IPS-11a (cell line): ENCODE results near the gene PPBP.

ENCODE experiments used
- H3K4me3 ChIP-seq: one replicate; pipeline ENCODE4 v1.5.1; 2013; ENCODE audit warnings: low read depth, low read length, control low read depth

Gene PPBP, protein sequence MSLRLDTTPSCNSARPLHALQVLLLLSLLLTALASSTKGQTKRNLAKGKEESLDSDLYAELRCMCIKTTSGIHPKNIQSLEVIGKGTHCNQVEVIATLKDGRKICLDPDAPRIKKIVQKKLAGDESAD

DNA sequence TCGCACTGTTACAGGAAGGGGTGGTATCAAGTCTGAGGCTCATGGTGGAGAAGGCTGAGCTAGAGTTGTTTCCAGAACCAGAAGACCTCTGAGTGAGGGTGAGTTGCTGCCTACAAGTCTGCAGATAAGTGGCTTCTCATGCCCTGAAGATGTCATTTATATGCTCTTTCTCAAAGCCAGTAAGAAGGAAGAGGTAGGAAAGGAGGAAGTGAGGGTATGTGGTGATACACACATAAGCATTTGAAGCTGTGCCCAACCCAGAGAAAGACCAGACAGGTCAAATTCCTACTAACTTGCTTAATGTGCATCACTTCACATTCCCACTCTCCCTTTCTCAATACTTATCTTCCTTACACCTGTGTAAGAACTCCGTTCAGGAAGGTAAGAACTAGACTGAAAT is at the start of gene PPBP:
PPBP (minus strand) TSS at position 130 of the 400 bp plus-strand sequence; CDS start at position 43, 87 bp downstream.
- no peak within 1 kb of the TSS for H3K4me3 ChIP-seq

DNA sequence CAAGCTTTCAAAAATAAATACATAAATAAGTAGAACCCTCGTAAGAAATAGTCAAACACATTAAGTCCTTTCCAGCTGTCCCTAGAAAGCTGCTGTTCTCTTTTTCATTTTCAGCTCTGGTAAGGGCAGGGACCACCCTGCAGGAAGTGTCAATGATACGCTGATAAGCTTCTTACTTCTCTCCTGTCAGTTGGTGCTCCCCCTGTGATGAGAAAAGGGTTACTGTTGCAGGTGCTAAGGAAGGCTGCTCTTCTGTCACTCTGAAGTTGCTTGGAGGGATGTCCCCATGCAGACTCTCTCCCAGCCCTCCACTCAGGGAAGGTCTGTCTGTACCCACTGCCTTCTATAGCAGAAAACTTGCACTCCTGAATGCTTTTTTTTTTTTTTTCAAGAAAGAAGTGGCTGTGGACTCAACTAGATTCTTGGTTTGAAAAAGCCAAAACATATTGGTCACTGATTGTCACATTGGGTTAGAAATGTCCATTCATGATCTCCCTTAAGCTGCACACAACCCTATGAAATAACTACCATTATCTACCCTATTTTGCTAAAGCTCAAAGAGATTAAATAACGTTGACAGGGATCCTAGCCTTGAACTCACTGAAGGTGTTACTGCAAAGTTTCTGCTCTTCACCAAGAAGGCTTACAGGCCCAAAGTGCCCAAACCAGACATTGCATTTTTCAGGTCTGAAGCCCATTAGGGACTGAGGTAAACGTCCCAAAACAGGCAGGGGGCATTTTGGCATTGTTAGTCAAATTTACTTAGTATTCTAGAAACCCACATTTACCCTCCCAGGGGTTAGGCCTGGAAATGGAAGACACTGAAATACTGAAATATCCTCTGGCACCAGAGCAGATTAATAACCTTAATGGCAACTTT is 49.3 kb upstream of the PPBP start:
- peak overlapping the region; percentile 63 for H3K4me3 ChIP-seq

DNA sequence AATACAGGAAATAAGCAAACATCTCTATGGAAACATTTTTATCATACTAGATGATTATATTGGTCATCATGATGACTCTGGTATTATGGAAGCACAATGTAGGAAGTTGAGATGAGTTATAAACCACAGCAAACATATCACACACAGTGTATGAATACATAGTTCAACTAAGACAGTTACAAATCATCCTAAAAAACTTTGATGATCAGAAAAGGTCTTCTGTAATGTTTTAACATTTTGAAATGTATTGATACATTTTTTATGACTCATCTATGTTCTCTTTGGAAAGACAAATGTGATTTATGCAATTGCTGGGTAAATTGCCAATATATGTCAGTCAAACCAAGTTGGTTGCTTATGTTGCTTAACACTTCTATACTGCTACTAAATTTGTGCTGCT is 45.7 kb upstream of the PPBP start:
- no peak overlapping the region for H3K4me3 ChIP-seq

DNA sequence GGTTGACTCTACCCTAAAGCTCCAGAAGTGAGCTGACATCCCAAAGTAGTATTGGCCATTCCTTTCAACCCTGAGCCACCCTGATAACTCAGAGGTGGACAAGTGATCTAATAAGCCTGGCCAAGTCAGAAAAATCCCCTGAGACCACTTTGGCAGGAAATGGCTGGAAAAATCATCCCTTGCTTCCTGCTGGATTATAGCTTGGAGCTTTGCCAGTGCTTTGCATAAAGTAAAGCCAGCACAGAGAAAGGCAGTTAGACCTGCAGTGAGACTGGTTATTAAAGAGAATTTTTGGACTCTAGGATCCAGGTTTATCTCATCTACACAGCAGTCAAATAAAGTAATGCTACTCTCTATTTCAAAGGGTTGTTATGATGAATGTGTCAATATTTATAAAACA is 44.1 kb upstream of the PPBP start:
- H3K4me3 ChIP-seq = no peak overlapping the region

DNA sequence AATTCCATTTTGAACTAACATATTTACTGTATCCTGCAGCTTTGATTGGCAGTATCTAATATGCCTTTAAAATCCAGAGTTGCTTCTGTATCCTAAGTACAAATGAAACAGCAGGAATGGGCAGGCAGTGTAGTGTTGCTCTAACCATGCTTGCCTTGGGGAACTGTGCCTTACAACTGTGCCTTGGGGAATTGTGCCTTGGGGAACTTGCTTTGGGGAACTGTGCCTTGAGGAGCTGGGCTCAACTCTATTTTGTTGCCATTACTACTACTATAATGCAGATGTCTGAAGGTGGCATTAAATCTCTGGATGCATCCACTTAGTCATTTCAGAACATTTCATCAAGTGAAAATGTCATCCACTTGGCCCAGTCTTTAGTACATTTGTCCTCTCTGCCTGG is 43.6 kb upstream of the PPBP start:
- no peak overlapping the region for H3K4me3 ChIP-seq

DNA sequence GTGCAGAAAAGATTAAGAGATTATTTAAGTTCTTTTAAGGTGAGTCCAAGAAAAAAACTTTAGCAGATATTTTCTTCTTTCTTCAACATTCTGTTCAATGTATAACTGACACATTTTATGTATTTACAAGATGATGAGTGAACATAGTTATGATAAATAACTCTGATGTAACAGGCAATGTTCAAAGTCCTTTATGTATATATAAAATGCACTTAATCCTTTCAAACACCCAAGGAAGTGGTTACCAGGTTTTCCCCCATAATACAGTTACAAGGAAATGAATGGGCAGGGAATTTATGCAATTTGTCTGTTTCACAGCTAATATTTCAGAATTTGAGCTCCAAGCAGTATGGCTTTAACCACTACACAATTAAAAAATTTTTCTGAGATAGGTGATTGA is 42.3 kb upstream of the PPBP start:
- no peak overlapping the region for H3K4me3 ChIP-seq

DNA sequence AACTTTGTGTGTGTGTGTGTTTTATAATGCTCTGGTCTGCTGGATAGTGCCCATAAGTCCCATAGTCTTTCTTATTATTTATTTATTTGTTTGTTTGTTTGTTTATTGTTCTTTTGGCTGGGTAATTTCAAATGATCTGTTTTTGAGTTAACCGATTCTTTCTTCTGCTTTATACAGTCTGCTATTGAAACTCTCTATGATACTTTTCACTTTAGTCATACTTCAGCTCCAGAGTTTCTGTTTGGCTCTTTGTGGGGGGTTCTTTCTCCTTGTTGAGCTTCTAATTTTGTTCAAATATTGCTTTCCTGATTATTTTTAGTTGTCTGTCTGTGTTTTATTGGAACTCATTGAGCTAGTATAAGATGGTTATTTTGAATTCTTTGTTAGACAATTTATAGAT is 40.5 kb upstream of the PPBP start:
- H3K4me3 ChIP-seq = no peak overlapping the region

DNA sequence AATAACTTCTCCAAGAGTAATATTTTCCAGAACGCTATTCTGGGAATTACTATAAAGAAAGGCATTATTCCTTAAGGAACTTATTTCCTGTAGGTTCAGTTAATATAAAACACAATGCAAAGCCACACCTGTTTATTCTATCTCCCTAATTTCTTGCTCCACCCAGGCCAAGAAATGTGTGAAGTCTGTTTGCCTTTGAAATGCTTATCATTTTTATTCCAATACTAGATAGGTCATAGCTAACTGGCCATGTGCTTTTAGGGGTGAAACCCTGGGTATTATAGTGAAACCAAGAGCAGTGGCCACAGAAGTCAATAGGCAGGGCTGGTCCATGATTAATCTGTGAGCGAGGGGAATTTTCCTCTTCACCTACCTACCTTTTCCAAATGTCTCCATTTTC is 35.7 kb upstream of the PPBP start:
- H3K4me3 ChIP-seq = no peak overlapping the region

DNA sequence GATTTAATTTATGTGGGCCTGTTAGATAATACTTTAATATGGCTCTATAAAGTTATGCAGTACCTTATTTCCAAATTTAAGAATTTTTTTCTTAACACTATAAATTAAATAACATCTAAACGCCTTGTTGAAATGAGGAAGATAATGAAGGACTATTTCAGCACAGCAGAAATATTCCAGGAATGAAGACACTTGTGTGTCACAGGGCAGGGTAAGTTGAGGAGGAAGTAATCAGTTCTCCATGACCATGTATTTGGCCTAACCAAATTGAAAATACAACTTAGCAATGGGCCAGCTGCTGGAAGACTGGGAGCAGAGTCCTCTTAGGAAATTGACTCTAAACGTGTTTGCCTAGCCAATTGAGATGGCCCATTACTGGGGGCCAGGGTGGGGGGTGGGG is 33.6 kb upstream of the PPBP start:
- no peak overlapping the region for H3K4me3 ChIP-seq

DNA sequence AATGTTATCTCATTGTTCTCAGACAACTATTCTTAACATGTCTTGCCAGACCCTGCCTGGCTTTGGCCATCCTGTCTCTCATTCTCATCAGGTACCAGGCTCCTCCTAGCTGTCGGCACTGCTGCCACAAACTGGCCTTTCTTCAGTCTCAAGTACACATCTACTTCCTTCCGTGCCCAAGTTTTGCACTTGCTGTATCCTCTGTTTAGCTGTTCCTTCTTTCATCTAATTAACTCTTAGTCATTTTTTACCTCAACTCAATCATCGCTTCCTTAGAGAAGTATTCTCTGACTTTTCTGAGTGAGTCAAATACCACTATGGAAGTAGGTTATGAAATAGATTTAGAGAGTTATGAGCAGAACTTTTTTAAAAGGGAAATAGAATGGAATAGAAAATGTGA is 30.8 kb upstream of the PPBP start:
- no peak overlapping the region for H3K4me3 ChIP-seq

DNA sequence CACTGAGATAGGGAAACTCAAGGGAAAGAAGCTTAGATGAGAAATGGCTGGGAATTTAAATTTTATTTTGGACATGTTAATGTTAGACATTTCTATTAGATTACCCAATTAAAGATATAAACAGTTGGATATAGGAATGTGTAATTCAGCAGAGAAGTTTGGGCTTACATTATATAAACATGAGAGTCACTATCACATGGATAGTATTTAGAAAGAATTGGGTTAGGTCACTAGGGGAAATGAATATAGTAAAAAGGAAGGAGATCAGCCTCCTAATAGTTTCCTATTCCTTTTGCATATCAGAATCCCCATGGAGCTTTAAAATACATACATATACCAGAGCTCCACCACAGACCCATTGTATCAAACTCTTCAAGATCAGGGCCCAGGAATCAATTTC is 30.1 kb upstream of the PPBP start:
- H3K4me3 ChIP-seq = no peak overlapping the region

DNA sequence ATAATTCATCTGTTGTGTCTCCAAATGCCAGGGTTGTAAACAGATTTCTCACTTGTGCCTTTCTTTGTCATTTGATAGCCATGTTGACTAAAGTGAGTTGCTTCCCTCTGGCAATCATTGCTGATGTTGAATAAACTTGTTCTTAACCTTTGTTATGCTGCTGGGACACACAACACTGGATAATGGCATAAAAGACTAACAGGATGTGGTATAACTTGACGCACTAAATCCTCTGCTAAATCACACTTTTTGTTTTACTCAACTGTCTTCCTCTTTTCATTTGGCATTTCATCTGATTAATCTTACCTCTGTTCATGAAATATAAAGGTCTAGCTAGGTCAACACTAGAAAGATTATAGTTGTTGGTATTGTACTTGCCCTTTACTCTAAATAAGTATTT is 28.1 kb upstream of the PPBP start:
- no peak overlapping the region for H3K4me3 ChIP-seq

DNA sequence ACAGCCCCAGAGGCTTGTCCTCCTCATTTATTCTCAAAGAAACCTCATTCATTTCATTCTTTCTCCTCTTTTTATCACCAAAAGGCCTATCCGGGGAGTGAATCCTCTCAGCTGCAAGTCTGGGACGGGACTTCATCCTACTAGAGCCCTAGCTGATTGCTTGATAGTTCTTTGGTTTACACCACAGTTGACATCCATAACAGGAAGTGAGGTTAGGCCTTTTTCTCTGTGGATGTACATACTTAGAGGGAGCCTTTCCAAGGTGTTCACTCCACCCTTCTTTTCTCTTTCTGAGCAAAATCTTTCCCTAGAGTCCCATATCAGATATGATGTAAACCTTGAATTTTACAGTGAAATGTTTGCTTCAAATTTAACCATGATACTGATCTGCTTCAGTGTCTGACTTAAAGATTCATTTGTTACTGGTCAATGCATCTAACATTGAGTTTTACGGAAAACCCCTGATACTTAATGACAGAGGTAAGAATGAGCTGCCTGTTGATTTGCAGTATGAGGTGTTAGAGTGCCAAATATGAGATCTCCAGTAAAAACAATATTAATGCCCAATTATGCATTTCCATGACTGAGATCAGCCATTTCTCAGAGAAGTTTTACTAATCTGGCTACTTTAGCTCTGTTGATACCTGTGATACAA is 27.3 kb upstream of the PPBP start:
- H3K4me3 ChIP-seq = no peak overlapping the region

DNA sequence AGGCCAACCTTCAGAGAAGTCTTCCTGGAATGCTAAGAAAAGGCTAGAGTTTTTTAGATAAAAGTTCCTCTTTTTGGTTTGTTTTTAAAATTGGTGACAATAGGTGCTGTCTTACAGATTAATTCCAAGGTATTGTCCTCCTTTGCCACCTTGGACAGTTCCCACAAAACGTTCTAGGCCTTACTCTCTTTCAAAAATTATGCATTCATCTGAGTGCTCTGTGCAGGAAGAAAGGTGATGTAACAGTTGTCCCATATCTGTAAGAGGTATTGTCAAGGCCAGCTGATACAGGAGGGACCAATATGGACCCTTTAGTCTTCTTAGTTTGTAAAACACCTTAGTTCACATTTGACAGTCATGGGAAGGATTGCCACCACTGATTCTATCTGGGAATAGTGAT is 26.3 kb upstream of the PPBP start:
- H3K4me3 ChIP-seq = no peak overlapping the region

DNA sequence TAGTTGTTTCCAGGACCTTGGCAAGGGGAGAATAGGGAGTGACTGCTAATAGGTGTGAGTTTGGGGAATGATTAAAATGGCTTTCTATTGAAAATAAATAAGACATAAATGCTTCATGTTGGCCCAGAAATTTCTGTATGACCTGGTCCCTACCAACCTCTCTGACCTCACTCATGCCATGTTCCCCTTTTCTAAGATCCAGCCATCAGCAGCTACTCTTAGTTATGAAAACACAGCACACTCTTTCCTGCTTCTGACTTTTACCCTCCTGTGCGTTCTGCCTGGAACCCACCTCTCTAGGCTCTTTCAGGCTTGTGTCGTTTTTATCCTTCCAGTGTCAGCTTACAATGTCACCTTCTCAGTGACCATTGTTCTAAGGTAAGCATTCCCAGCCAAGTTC is 25.3 kb upstream of the PPBP start:
- no peak overlapping the region for H3K4me3 ChIP-seq

DNA sequence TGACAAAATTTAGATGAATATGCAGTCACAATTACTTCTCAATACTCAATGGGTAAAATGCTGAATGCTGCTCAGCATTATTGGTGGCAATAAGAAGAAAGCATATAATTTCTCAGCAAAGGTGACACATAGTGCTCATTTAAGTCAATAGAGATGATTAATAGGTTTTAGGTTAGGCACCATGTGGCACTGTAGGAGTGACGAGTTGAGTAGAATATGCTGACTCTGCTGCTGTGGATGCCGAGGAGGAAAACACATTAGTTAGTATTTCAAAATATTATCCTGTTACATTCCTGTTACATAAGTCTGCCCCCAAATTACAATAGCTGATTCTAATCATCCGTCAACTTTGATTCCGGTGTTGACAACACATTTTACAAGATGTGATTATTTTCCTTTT is 24.1 kb upstream of the PPBP start:
- H3K4me3 ChIP-seq = no peak overlapping the region

DNA sequence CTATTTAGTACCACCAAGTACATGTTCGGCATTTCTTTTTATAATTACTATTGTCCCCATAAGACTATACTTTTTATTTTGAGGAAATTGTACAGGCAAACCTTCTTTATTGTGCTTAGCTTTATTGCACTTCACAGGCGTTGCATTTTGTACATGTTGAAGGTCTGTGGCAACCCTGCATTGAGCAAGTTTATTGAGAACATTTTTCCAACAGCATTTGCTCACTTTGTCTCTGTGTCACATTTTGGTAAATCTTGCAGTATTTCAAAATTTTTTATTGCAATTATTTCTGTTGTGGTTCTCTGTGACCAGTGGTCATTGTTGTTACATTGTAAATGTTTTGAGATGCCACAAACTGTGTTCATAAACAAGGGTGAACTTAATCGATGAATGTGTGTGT is 21.3 kb upstream of the PPBP start:
- H3K4me3 ChIP-seq = no peak overlapping the region

DNA sequence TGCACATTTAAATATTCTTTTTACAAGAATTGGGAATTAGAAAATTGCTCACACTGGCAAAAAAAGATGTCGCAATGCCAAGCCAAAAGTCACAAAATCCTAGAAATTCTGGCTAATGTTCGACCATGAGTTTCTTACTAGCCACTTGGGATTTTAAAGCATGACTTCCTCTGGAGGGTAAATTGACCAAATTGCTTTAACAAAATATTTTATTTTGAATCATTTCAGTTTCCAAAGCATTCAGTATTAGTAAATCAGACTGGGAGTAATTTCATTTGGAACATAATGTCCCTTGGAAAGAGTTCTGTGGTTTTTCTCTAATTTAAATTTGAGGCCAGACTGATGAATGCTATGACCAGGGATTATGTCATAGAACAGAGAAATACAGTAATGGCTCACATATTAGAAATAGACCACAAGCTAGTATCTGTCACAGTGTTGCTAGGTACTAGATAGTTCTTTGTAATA is 18.1 kb upstream of the PPBP start:
- no peak overlapping the region for H3K4me3 ChIP-seq

DNA sequence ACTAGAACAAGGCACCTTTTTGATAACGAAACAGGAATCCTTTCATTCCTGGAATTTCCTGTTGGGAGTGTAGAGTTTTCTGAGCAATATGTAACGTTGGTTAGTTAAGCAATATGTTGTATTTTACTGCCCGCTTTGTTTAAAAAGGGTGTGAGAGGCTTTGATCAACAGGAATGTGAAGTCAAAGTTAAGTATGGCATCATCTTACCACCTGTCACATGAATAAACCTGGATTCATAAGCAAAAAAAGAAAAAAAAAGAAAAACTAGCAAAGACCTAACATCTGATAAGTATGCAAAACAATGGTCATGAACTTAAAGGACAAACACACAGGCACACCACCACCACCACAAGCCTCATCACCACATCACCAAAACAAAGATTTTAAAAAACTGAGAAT is 17.5 kb upstream of the PPBP start:
- H3K4me3 ChIP-seq = no peak overlapping the region

DNA sequence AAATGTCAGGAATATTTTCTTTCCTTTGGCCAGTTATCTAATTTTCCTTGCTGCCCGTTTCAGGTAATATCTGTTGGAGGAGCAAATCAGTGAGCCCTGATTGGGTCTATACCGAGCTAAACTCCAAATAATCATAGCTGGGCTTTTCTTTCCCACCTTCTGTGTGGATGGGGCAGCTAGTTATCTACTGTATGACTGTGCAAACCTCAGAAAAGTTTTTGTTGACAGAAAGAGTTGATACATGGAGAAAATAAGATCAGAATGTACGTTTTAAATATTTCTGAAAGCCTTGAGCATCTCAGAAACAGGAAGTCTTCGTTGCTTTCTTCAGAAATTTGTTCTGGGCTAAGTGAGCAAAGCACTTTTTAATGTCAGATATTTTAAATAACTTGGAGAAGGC is 16.7 kb upstream of the PPBP start:
- no peak overlapping the region for H3K4me3 ChIP-seq

DNA sequence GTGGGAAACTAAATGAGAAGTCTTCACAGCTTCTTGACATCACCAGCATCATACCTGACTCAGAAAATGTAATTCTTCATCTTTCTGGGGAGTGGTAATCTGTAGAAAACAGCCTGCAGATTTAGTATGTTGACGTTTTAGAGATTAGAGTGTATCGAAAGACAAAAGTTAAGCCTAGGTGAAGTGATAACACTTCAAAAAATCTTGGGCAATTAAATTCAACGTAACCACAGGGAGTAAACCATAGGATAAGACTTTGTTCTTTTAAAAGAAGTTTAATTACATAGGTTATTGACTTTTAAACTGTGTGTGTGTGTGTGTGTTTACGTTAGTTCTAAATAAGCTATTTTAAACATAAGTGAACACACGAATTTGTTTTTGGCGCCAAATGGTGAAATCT is 12.3 kb upstream of the PPBP start:
- no peak overlapping the region for H3K4me3 ChIP-seq
